Retinal pigment epithelial cell (primary cell): ENCODE measurements around the gene OR2Z1.

ENCODE experiments used
- DNase-seq: peaks from one replicate; pipeline ENCODE4 v3.0.0-alpha.2; 2010; ENCODE audit warnings: low read depth
- H3K4me3 ChIP-seq: 2 replicates; pipeline ENCODE4 v1.5.1; 2011; ENCODE audit warnings: mild to moderate bottlenecking, low read length, control low read depth, moderate library complexity
- TF ChIP-seq, protein P1 (sequence below): conservative IDR thresholded peaks from 2 replicates; pipeline ENCODE4 v1.5.1; 2011; ENCODE audit warnings: low read depth, low read length, control low read depth, inconsistent platforms

The OR2Z1 gene

DNA sequence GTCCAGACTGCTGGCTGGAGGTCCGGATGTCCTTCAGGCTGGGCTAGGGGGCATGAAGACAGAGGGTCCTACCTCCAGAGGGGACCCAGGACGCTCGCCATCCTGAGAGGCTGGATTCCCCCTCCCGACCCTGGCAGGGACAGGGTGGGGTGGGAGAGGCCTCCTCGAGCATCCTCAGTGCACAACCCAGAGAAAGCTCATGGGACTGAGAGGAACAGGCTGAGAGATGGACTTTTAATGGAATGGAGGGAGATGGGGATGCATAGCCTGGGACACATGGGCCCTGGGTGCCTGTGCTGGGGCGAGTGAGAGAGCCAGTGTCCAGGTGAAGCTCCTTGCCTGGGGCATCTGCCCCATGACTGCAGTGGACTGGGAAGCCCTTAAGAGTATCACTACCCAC lies 25.9 kb upstream of the OR2Z1 start:
- TF ChIP-seq, protein P1, sequence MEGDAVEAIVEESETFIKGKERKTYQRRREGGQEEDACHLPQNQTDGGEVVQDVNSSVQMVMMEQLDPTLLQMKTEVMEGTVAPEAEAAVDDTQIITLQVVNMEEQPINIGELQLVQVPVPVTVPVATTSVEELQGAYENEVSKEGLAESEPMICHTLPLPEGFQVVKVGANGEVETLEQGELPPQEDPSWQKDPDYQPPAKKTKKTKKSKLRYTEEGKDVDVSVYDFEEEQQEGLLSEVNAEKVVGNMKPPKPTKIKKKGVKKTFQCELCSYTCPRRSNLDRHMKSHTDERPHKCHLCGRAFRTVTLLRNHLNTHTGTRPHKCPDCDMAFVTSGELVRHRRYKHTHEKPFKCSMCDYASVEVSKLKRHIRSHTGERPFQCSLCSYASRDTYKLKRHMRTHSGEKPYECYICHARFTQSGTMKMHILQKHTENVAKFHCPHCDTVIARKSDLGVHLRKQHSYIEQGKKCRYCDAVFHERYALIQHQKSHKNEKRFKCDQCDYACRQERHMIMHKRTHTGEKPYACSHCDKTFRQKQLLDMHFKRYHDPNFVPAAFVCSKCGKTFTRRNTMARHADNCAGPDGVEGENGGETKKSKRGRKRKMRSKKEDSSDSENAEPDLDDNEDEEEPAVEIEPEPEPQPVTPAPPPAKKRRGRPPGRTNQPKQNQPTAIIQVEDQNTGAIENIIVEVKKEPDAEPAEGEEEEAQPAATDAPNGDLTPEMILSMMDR: no peak
- no peak overlapping the region for H3K4me3 ChIP-seq
- DNase-seq: no peak

DNA sequence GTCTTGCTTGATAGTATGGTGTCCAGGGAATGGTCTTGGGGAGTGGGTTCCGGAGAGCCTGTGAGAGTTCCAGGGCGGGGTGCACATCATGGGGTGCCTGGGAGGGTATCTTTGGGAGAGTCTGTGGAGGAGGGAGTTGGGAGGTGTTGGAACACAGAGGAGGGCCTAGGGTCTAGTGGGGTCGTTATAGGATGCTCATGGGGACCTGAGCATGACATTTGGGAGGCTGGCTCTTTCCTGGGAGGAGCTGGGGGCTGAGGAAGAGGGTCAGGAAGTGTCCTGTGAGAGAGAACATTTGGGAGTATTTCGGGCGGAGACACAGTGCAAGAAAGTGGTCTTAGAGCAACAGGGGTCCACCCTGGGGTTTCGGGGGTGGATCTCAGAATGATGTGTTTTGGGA lies 25.5 kb upstream of the OR2Z1 start:
- no peak for DNase-seq
- H3K4me3 ChIP-seq: no peak overlapping the region
- TF ChIP-seq, protein P1: no peak

DNA sequence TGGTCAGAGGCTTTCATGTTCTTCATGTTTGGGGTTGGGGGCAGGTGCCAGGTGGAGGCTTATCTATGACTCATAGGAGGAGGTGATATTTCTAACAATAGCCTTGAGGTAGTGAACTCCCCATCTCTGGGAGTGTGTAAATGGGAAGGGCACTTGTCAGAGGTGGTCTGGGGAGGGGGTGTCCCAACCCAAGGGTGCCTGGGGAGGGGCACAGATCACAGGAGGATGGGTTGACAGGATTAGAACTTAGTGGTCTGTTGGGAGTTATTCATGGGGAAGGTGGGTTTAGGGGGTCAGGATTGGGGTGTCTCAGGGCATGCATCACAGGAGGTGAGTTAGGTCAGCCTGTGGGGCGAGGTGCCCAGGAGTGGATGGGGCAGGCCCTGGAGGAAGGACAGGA lies 24.4 kb upstream of the OR2Z1 start:
- H3K4me3 ChIP-seq: no peak overlapping the region
- no peak for DNase-seq
- TF ChIP-seq, protein P1: no peak

DNA sequence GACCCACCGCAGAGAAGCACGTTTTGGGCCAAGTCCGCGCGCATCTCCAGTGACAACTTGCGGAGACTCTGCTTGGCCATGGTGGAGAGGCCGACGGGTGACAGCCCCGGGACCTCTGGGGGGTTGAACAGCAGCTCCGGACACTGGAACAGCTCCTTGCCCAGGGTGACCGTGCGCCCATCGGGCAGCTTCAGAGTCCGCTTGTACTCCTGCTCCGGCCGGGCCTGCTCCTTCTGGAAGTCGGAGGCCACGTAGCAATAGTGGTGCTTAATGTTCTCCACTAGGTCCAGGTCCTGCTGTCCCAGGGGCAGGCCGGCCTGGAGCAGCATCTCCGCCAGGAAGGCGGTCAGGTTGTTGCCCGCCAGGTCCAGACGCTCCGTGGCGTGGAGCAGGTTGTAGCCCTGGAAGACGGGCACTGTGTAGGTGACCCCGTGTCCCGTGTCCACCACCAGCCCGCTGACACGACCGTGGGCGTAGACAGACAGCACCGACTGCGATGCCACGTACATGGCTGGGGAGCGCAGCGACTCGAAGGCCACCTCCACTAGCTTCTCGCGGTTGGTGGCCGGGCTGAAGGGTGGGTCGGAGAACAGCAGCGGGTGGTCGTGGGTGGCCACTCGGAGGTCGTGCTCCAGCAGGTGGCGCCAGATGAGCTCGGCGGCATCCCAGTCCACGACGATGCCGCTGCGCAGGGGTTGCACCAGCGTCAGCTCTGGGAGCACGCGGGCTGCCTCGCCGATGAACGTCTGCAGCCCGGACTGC lies 23.6 kb upstream of the OR2Z1 start:
- no peak overlapping the region for H3K4me3 ChIP-seq
- no peak for DNase-seq
- TF ChIP-seq, protein P1: no peak

DNA sequence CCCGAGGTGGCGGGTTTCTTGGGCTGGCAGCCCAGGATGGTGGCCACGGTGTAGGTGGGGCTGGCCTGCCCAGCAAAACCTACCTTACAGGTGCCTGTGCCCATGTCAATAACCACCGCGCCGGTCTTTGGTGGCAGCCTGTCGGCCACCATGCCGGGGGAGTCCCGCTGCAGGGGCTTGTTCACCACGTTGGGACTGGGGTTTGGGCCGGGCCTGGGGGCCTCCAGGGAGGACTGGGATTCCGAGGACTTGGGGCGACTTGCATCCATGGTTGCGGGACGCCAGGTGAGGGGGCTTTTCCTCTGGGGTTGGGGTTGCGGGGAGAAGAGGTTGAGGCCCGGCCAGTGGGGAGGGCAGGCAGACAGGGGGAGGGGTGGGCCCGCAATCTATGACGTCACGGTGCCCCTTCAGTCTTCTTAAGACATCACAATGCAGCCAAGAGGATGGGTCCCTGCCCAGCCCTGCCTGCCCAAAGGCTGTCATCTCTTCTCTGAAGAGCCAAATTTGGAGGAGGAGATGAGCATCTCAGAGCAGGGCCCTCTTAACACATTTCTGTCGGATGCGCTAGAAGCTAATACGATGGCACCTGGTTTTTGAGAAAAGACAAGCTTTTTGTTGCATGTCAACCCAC lies 22.9 kb upstream of the OR2Z1 start, which contains the start of gene ACTL9:
Gene ACTL9 (minus strand): TSS at position 363 of the 631 bp plus-strand sequence. CDS start 94 bp downstream, at position 269.
- TF ChIP-seq, protein P1: no peak
- H3K4me3 ChIP-seq: no peak within 1 kb of the TSS
- no peak for DNase-seq

DNA sequence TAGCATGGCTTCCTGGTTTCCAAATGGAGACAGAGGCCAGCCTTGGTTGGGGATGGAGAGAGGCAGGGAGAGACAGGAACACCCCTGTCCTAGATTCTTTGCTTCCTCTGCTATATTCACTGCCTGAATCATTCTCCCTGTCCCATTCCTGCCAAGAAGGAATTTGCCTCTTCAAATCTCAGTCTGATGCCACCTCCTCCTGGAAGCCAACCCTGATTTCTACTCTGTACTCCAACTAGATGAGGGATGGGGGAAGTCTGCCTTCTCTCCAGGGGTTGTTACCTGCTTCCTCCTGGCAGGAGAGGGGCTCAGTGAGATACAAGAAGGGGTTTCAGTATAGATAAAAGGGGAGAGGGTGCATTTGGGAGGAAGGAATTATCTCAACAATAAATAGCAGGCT lies 21.5 kb upstream of the OR2Z1 start:
- H3K4me3 ChIP-seq: no peak overlapping the region
- DNase-seq: no peak
- TF ChIP-seq, protein P1: no peak

DNA sequence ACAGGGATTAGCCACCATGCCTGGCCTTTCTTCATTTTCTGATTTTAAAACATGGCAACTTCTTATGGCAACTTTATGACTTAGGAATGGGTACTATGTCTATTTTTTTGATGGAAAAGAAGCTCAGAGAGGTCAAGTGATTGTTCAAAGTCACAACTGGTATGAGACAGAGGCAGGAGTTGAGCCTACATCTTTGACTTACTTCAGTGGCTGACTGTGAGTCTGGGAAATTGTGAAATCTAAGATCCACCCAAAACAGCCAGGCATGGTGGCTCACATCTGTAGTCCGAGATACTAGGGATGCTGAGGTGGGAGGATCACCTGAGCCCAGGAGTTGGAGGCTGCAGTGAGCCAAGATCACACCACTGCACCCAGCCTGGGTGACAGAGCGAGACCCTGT lies 20.5 kb upstream of the OR2Z1 start:
- H3K4me3 ChIP-seq: no peak overlapping the region
- no peak for DNase-seq
- TF ChIP-seq, protein P1: no peak
